HPDE6-E6E7 (cell line): ENCODE data around the gene SOX18.
"Not testable (repeated sequence)": the region's sequence is repeated elsewhere in the genome, so short reads cannot be mapped to it uniquely, and the experiment has no call there.

ENCODE experiments used
- DNase-seq: peaks from one replicate; pipeline ENCODE4 v3.0.0; 2011; ENCODE audit warnings: missing footprints; ENCODE audit errors: extremely low spot score

SOX18 gene

DNA sequence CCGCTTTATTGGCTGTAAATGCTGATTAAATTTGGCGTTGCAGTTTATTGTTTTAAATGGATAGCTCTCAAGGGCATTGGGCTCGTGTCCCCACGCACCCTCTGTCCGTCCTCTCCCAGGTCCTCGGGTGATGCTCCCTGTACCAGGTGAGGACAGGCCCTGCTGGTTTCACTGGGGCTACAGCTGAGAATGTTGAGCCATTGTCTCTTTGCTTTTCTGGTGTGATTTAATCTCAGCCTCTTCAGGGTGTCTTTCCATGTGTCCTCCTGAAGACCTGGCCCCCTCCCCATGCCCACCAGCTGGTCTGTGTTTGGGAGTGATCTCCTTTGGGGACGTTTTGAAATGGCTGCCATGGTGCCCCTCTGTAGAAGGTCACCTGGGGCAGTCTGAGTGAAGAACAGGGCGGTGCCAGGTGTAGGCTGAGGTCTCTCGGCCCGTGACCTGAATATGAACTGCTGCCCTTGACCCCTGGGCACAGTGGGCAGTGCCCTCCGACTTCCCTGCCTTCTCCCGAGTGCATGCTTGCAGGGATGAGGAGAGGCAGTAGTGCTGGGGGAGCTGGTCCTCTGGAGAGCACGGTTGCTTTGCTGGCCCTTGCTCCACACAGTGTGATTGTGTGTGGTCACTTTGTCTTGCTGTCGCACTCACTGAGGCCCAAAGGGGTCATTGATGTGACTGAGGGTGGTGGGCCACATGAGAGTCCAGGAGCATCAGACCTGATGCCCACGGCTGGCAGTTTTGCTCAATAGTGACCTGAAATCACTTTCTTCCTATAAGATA lies 25.9 kb downstream of the SOX18 start:
- no peak for DNase-seq

DNA sequence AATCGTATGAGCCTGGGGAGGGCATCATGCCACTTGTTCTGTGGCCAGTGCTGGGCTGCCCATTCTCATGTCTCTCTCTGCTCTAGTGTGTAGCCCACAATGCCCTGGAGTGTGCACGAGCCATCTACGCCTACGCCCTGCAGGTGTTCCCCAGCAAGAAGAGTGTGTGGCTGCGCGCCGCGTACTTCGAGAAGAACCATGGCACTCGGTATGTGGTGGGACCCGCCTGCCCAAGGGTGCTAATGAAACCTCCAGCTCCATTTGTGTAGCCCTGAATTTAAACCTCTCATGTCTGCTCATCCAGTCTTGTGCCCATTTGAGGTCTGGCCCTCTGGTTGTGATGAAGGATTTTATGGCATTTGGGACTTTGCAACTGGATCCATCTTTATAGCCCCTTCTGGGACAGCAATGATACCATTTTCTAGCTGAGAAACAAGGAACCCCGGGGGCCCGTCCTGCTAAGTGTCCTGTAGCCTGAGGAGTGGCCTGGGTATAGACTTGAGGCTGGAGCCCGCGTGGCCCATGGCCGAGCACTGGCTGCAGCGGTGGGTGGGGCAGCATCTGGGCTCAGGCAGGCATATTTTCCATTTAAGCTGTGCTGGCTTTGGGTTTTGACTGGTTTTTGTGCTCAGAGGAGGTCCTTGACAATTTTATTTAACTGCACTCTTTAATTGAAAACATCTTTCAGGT lies 26.6 kb downstream of the SOX18 start:
- no peak for DNase-seq

- DNase-seq = no peak
These were observed 28.1 kb downstream of the SOX18 start for GRCh38 chr20:64021124-64021975.

GRCh38 chr20:64015635-64016034 lies 33.8 kb downstream of the SOX18 start:
- no peak for DNase-seq

- DNase-seq = not testable (repeated sequence)
These were observed 36.9 kb downstream of the SOX18 start for GRCh38 chr20:64012385-64013154.

- no peak for DNase-seq
These were observed 38.1 kb downstream of the SOX18 start for GRCh38 chr20:64011366-64011779.

DNA sequence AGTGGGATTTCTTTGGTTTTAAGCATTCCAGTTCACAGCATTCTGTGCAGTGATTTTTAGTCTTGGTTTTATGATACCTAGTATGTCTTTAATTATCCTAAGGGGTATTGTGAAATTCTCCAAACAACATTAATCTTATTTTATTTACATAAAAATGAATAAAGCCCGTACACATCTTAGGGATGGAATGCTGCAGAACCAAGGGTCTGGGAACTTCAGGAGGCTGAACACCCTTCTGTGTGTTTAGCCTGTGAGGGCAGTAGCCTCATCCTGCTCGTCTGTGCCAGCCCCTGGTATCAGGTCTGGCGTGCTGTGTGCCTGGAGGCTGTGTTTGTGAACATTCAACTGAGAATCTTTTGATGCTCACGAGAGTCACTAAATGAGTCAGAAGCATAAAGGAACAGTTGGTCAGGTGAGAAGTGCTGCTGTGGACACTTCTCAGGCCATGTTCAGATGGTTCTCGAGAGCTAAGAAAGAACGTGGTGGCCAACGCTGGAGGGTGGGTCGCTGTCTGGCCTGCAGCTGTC lies 38.7 kb downstream of the SOX18 start:
- DNase-seq = no peak

DNA sequence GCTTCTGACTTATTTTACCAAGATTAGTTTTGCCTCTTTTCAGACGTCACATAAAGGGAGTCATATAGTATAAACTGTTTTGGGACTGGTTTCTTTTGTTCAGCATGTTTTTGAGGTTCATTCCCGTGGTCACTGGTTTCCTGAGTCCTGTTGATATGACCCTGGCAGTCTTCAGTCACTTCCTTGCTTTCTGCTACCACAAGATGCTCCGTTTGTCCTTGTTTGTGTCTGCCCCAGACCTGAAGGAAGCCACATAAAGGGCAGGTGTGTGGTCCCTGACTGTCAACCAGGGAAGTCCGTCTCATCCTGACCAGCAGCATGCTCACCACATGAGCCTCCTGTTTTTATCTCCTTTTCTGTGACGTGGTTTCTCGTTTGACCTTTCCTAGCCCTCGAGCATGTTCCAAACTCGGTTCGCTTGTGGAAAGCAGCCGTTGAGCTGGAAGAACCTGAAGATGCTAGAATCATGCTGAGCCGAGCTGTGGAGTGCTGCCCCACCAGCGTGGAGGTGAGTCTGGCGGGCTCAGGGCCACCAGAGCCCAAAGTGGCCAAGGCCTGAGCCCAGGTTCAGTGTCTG lies 39.5 kb downstream of the SOX18 start:
- DNase-seq = no peak

- no peak for DNase-seq
These were observed 42.5 kb downstream of the SOX18 start for GRCh38 chr20:64006902-64007301.

DNA sequence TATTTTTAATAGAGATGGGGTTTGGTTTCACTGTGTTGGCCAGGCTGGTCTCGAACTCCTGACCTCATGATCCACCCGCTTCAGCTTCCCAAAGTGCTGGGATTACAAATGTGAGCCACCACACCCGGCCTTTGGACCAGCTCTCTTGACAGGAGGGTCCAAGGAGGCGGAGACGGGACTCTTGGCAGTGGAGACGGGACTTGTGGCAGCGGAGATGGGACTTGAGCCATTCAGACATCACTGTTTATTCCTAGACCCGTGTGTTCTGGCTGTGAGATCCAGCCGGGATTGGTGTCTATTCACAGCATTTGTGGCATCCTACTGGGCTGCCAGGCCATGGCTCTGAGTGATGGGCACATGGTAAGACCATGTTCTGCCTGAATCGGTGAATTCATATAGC lies 42.9 kb downstream of the SOX18 start:
- no peak for DNase-seq

- no peak for DNase-seq
These were observed 44.0 kb downstream of the SOX18 start for GRCh38 chr20:64005394-64005793.

- no peak for DNase-seq
These were observed 45.3 kb downstream of the SOX18 start for GRCh38 chr20:64003960-64004725.

DNA sequence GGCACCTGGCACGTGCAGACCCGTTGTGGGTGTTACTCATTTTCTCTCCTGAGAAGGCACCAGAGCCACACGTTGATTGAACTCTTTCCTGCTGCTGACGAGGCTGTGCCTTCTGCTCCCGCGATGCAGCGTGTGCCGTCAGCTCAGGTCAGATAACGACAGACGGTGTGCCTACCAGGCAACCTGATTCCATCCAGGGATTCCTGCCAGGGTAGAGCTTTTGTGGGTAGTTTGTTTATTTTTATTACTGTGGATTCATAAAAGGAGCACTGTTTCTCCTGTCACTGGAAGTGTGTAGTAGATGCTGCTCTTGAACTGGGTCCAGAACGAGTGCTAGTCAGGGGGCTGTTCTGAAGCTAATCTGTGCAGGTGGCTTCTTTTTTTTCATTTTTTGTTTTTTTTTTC lies 47.8 kb downstream of the SOX18 start:
- DNase-seq = no peak

DNA sequence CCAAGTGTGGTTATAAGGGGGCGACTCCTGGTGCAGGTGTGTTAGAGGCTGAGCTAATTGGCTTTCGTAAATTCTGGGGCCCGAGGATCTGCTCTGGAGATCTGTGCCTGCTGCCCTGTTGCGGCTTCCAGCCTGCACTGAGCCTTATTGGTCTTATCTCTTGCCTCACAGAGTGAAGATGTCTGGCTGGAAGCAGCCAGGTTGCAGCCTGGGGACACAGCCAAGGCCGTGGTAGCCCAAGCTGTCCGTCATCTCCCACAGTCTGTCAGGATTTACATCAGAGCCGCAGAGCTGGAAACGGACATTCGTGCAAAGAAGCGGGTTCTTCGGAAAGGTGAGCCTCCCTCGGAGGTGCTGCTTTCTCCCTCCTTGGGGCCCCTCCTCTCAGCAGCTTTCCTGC lies 48.5 kb downstream of the SOX18 start:
- no peak for DNase-seq
